Measurements from ENCODE around the gene MANSC4.
"Not testable (repeated sequence)": the region's sequence is repeated elsewhere in the genome, so short reads cannot be mapped to it uniquely, and the experiment has no call there.

The MANSC4 gene

GRCh38 chr12:27747111-27747820 is 32.8 kb downstream of the MANSC4 start:
- no peak for DNase-seq

DNA sequence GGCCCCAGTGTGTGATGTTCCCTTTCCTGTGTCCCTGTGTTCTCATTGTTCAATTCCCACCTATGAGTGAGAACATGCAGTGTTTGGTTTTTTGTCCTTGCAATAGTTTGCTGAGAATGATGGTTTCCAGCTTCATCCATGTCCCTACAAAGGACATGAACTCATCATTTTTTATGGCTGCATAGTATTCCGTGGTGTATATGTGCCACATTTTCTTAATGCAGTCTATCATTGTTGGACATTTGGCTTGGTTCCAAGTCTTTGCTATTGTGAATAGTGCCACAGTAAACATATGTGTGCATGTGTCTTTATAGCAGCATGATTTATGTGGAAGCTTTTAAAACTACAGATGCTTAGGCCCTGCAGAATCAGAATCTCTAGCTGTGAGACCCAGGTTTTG is 34.3 kb downstream of the MANSC4 start:
- DNase-seq: not testable (repeated sequence)

DNA sequence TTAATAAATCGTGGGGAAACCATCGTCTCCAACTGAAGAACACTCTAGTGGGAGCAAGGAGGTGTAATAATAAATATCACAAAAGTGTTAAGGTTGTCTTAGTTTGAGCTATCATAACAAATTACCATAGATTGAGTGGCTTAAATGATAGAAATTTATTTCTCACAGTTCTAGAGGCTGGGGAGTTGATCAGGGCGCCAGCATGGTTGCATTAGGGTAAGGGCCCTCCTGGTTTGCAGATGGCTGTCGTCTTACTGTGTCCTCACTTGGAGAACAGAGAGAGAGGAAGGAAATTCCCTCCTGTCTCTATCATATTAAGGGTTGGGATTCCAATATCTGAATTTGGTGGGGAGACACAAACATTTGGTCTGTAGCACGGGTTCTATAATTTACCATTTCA is 36.4 kb downstream of the MANSC4 start:
- no peak for DNase-seq

GRCh38 chr12:27734321-27734720 is 45.7 kb downstream of the MANSC4 start:
- DNase-seq: not testable (repeated sequence)

- DNase-seq: no peak
Observed at GRCh38 chr12:27733791-27734190, 46.2 kb downstream of the MANSC4 start.

- peak; percentile 65 for DNase-seq
Observed at GRCh38 chr12:27733052-27733656, 46.9 kb downstream of the MANSC4 start.

- no peak for DNase-seq
Observed at GRCh38 chr12:27732281-27732680, 47.8 kb downstream of the MANSC4 start.

DNA sequence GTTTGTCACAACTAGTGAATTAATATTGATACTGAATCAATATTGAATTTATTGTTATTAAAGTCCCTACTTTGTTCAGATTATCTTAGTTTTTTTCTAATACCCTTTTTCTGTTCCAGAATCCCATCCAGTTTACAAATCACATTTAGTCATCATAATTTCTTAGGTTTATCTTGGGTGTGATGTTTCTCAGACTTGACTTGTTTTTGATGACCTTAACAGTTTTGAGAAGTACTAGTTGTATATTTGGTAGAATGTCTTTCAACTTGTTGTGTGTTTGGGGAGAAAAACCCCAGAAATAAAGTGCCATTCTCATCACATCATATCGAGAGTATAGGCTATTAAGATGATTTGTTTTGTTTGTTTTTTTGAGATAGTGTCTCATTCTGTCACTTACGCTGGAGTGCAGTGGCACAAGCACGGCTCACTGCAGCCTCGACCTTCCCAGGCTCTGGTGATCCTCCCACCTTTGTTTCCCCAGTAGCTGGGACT is 49.9 kb downstream of the MANSC4 start:
- no peak for DNase-seq

DNA sequence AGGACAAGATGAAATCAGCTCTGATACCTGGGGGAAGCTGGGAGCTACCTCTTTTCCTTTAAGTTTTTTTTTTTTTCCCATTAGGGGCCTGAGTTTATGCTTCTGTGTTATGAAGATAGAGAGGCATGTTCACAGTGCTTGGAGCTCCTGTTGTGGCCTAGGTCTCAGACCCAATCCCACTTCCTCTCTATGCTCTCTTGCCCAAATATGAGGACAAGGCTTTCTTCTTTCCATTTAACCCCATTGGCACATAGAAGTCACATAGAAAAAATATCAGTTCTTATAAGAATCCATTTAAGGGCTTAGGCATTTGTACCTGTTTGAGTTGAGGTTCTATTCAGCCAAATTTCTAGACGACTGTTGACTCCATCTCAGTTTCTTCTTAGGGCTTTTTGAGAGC is 56.8 kb downstream of the MANSC4 start:
- no peak for DNase-seq
